Thoracic aorta (tissue), 2 donors: ENCODE results near the gene BAG5. TPM values are rescaled to one million over a fixed set of nuclear protein-coding genes. Genes with fewer than 3 reads are reported as not detected.

Source experiments
- ATAC-seq: fragments of 150-250 bp; one replicate; pipeline ENCODE4 v1.8.0; 2017; ENCODE audit warnings: low read depth; ENCODE audit not compliant: insufficient number of reproducible peaks, low FRiP score
- DNase-seq: peaks from one replicate; pipeline ENCODE4 v3.0.0-alpha.2; 2020; ENCODE audit warnings: low spot score
- H3K27ac ChIP-seq, 2 donors: fragments of 200-600 bp; sonication (generic); 1 replicate in 1 of 2; 2 replicates in 1 of 2; pipeline ENCODE4 v1.5.1; 2016; ENCODE audit warnings: mild to moderate bottlenecking in 2 of 2, moderate library complexity in 2 of 2
- H3K27me3 ChIP-seq: fragments of 200-600 bp; sonication (generic); replicated peaks from 2 replicates; pipeline ENCODE4 v1.6.0; 2016; ENCODE audit warnings: mild to moderate bottlenecking; ENCODE audit not compliant: insufficient read depth
- H3K36me3 ChIP-seq: fragments of 200-600 bp; sonication (generic); one replicate; pipeline ENCODE4 v1.5.1; 2016
- H3K4me1 ChIP-seq, 2 donors: fragments of 200-600 bp; sonication (generic); 1 replicate in 1 of 2; 2 replicates in 1 of 2; pipeline versions ENCODE4 v1.5.1 to v1.6.0; 2016; ENCODE audit warnings: low read depth in 2 of 2, mild to moderate bottlenecking in 1 of 2; ENCODE audit not compliant: control insufficient read depth in 1 of 2
- H3K4me3 ChIP-seq: fragments of 200-600 bp; sonication (generic); 2 replicates; pipeline ENCODE4 v1.5.1; 2016; ENCODE audit warnings: mild to moderate bottlenecking
- H3K9me3 ChIP-seq: fragments of 200-600 bp; sonication (generic); 2 replicates; pipeline ENCODE4 v1.5.1; 2016
- total RNA-seq, 2 donors: library from RNA; depleted of rRNA; stranded (reverse); fragments of >200 nt; gene quantifications; one replicate each; pipeline versions ENCODE4 v1.1.0 to v1.2.3, GENCODE V29; 2016
- TF ChIP-seq, protein P1 (sequence below): fragments of 200-600 bp; sonication (generic); IDR thresholded peaks from one replicate; pipeline ENCODE4 v1.5.1; 2019; ENCODE audit warnings: antibody characterized with exemption

BAG5 gene
- total RNA-seq, 2 donors from 2014 or later: 21.0 to 34.9 TPM

DNA sequence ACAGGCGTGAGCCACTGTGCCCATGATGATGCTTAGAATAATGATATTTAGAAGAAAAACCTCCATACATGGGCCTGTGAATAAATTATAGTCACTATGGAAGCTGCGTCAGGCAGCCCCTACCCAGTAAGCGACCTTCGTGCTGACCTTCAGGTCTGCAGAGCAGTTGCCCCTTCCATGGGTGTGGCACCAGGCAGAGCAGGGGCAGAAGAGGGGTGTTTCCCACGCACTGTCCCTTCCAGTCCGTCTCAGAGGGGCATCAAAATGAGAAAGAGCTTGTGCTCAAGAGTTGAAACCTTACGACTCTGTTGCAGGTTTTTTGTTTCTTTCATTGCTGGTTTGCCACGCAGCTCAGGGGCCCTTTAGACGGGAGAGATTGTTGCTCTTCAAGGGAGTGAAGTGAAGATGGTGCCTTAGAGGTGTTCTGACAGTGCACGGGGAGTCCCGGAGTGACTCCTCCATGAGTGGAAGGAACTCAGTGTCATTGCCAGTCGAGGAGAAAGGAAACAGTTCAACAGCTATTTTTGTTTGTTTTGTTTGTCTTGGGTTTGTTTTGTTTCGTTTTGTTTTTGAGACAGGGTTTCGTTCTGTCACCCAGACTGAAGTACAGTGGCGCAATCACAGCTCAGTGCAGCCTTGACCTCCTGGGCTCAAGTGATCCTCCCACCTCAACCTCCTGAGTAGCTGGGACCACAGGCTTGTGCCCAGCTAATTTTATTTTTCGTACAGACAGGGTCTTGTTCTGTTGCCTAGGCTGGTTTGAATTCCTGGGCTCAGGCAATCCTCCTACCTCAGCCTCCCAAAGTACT is 53.7 kb downstream of the BAG5 start:
- TF ChIP-seq, protein P1, sequence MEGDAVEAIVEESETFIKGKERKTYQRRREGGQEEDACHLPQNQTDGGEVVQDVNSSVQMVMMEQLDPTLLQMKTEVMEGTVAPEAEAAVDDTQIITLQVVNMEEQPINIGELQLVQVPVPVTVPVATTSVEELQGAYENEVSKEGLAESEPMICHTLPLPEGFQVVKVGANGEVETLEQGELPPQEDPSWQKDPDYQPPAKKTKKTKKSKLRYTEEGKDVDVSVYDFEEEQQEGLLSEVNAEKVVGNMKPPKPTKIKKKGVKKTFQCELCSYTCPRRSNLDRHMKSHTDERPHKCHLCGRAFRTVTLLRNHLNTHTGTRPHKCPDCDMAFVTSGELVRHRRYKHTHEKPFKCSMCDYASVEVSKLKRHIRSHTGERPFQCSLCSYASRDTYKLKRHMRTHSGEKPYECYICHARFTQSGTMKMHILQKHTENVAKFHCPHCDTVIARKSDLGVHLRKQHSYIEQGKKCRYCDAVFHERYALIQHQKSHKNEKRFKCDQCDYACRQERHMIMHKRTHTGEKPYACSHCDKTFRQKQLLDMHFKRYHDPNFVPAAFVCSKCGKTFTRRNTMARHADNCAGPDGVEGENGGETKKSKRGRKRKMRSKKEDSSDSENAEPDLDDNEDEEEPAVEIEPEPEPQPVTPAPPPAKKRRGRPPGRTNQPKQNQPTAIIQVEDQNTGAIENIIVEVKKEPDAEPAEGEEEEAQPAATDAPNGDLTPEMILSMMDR: no peak
- ATAC-seq (no peak), DNase-seq (no peak)
- peaks cover 24% of the 10 kb centered on the region for H3K36me3 ChIP-seq
- peaks cover 11 to 14% of the 10 kb centered on the region in 2 donors for H3K4me1 ChIP-seq
- no peak overlapping the region for H3K27ac ChIP-seq
- H3K27me3 ChIP-seq: no peaks in the 10 kb centered on the region
- H3K4me3 ChIP-seq: no peak overlapping the region
- no peaks in the 10 kb centered on the region for H3K9me3 ChIP-seq

DNA sequence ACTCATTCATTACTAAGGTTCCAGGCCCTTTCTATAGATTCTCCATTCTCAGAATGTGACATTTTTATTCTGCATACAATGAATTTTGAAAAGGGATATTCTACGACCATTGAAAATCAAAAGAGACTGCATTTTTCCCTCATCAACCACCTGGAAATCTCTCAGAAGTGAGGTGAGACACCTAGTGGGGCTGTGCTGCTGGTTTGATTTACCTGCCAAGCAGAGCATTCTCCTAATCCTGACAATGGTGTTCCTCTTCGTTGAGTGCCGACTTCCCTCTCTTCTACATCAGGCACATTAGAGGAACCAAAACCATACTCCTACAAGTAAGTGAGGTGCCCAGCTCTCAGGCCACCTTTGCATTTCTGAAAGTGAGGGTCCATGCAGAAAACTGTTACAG is 54.7 kb downstream of the BAG5 start:
- Histone ChIP-seq H3K9me3 (no peaks in the 10 kb centered on the region), H3K4me1 (peaks cover 6% of the 10 kb centered on the region in 2 donors), H3K36me3 (peaks cover 33% of the 10 kb centered on the region), H3K27me3 (no peaks in the 10 kb centered on the region), H3K4me3 (no peak overlapping the region), H3K27ac (no peak overlapping the region)
- DNase-seq: no peak
- ATAC-seq: no peak
- TF ChIP-seq, protein P1: no peak

Other genes with a start within 250 kb of the BAG5 start
- gene EIF5, start 228.4 kb downstream of the BAG5 start, total RNA-seq: 100 to 1,000 TPM in 1 of 2 donors, 10 to 100 TPM in 1; 89.2 to 373 TPM
- gene MARK3, start 177.2 kb downstream of the BAG5 start, total RNA-seq: 100 to 1,000 TPM in 1 of 2 donors, 10 to 100 TPM in 1; 77.6 to 133 TPM
- 100 to 1,000 TPM; 109 to 159 TPM for gene CKB, start 39.8 kb downstream of the BAG5 start, total RNA-seq
- 10 to 100 TPM; 18.6 to 18.8 TPM for gene TRMT61A, start 33.5 kb downstream of the BAG5 start, total RNA-seq
- 10 to 100 TPM in 1 of 2 donors, 1 to 10 TPM in 1; 8.0 to 17.6 TPM for gene COA8, start 303 bp upstream of the BAG5 start, total RNA-seq
- gene KLC1, start 66.6 kb upstream of the BAG5 start, total RNA-seq: 100 to 1,000 TPM; 545 to 588 TPM
- 10 to 100 TPM in 1 of 2 donors, 1 to 10 TPM in 1; 8.4 to 18.5 TPM for gene XRCC3, start 152.8 kb upstream of the BAG5 start, total RNA-seq
- gene ZFYVE21, start 153.2 kb upstream of the BAG5 start, total RNA-seq: 100 to 1,000 TPM in 1 of 2 donors, 10 to 100 TPM in 1; 97.1 to 159 TPM